ENCODE data around the gene P2RY8.

The P2RY8 gene

DNA sequence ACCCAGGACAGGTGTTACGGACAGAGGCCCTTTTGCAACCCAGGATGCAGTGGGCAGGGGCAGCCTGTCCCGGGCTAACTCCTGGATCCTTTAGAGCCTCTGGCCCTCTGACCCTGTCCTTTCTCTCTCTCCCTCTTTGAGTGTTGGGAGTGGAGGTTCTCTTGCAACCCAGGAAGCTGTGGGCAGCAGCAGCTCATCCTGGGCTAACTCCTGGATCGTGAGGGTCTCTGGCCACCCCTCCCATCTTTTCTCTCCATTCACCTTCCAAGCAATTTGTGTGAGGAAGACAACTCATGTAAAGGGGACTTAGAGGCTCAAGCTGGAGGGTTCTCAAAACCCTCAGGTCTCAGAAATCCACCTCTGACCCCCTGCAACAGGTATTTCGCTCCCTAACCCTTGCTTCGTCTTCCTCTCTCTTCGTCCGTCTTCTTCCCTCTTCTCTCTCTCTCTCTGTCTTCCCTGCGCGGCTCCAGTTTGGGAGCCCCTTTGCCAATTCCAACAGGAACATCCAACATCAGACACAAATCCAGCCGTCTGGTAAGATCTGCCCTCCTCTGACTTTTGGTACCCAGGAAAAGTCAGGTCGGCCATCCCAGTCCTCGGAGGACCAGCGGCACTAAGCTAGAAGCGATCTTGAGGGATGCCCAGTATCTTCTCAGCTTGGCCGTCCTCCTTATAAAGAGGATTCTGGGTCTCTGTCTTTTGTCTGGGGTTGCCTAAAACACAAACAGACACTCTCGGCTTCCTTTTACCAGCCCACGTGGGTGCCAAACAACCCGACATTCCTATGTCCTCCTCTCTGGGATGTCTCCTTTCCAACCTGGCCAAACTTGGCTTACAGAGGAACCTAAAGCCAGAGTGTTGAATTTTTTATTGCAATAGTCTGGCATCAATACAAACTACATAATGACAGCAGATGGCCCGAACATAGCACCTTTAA, 92.2 kb downstream of the P2RY8 start:
- H3K27ac ChIP-seq, result no peak overlapping the region
- TF ChIP-seq, protein P1, sequence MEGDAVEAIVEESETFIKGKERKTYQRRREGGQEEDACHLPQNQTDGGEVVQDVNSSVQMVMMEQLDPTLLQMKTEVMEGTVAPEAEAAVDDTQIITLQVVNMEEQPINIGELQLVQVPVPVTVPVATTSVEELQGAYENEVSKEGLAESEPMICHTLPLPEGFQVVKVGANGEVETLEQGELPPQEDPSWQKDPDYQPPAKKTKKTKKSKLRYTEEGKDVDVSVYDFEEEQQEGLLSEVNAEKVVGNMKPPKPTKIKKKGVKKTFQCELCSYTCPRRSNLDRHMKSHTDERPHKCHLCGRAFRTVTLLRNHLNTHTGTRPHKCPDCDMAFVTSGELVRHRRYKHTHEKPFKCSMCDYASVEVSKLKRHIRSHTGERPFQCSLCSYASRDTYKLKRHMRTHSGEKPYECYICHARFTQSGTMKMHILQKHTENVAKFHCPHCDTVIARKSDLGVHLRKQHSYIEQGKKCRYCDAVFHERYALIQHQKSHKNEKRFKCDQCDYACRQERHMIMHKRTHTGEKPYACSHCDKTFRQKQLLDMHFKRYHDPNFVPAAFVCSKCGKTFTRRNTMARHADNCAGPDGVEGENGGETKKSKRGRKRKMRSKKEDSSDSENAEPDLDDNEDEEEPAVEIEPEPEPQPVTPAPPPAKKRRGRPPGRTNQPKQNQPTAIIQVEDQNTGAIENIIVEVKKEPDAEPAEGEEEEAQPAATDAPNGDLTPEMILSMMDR (conservative IDR thresholded peaks at IDR 0.05), result no peak

DNA sequence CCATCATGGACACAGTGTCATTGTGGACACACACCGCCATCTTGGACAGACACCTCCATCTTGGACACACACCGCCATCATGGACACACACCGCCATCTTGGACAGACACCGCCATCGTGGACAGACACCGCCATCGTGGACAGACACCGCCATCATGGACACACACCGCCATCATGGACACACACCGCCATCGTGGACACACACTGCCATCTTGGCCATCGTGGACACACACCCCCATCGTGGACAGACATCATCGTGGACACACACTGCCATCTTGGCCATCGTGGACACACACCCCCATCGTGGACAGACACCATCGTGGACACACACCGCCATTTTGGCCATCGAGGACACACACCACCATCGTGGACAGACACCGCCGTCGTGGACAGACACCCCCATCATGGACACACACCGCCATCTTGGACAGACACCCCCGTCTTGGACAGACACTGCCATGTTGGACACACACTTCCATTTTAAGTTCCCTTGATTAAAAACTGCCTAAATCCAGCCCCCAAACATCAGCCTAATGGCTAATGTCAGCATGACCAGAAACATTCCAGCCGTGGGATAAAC, 93.4 kb downstream of the P2RY8 start:
- no peak overlapping the region for H3K27ac ChIP-seq
- TF ChIP-seq, protein P1 (conservative IDR thresholded peaks at IDR 0.05), result no peak

DNA sequence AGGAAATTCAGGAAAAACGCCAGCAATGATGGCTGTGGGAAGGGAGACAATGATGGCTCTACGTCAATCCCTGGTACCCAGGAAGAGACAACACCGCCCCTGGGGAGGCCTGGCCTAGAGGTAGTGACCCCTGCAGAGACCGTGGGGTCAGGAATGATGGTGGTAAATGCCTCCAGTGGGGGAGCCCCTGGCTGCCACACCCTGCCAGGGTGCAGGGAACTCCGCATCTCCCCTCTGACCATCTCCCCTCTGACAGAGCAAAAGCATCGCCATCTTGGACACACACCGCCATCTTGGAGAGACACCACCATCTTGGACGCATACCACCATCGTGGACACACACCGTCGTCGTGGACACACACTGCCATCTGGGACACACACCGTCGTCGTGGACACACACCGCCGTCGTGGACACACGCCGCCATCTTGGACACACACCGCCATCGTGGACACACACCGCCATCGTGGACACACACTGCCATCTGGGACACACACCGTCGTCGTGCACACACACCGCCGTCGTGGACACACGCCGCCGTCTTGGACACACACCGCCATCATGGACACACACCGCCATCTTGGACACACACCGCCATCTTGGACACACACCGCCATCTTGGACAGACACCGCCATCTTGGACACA, 94.1 kb downstream of the P2RY8 start:
- H3K27ac ChIP-seq, result no peak overlapping the region
- TF ChIP-seq, protein P1 (conservative IDR thresholded peaks at IDR 0.05), result no peak

DNA sequence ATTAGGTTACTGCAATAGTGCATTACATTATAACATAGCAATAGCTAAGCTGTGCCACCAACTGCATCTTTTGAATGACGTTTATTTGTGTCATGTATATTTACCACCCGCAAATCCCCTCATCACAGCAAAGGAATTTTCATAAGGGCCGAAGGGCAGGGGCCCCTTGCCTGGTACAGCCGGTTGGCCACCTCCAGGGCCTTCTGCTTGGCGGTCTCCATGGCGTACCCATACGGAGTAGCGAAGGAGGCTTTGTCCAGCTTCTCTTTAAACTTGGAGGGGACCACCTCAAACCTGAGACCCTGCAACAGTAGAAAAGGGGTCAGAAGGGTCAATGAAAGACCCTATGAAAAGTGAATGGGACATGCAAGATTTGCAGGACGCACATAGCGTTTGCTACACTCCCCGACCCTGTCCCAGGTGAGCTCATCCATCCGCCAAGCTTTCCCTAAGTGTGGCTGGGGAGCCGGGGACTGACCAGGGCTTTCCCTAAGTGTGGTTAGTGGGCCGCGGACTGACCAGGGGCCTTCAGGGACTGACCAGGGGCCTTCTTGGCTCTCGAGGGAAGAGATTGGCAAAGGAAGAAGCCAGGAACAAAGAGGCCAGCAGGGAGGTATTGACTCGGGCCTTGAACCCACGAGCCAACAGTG, 94.8 kb downstream of the P2RY8 start:
- TF ChIP-seq, protein P1 (conservative IDR thresholded peaks at IDR 0.05), result no peak
- H3K27ac ChIP-seq, result no peak overlapping the region

DNA sequence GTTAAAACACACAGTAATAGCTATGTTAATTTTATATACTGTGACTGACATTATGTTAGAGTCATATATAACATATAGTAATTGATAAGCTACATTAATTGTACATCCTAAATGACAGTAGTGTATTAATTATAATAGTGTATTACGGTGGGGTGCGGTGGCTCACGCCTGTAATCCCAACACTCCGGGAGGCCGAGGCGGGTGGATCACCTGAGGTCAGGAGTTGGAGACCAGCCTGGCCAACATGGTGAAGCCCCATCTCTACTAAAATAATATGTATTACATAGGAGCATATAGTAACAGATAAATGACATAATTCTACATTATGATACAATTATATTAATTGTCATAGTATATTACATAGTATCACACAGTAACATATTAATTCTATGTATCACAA, 96.5 kb downstream of the P2RY8 start:
- TF ChIP-seq, protein P1 (conservative IDR thresholded peaks at IDR 0.05), result no peak
- H3K27ac ChIP-seq, result no peak overlapping the region

DNA sequence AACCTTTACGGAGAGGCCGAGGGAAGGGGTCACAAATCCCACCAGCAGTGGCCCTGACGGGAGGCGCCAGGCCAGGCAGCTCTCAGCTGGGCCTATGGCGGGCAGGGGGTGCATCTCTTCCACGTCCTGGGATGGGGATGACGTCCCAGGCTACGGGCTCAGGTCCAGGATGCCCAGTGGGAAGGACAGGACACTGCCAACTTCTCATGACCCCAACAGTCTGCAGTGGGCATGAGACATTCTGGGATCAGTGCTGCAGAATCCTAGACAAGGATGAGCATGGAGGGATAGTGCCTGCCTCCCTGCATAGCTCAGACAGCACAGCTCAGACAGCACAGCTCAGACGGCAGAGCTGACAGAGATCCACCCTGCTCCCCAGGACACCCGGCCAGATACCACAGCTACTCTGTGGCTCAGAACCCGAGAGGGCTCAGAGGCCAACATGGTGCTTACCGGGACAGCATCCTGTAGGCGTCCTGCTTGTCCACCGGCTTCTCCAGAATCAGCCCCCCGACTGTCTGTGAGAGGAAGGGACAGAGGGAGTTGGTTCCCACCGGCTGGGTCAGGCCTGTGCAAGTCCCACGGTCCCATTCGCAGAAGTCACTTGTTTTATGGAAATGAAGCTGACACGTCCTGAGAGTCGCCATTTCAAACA, 101.6 kb downstream of the P2RY8 start:
- no peak overlapping the region for H3K27ac ChIP-seq
- TF ChIP-seq, protein P1 (conservative IDR thresholded peaks at IDR 0.05), result no peak
